CD4-positive, alpha-beta T cell treated with Interleukin-21 for 1 hour (primary cell): ENCODE data around the gene PTGR2.
"Not testable (repeated sequence)": the region's sequence is repeated elsewhere in the genome, so short reads cannot be mapped to it uniquely, and the experiment has no call there.

ENCODE experiments used
- DNase-seq: peaks from one replicate; pipeline ENCODE4 v3.0.0-alpha.2; 2020

The PTGR2 gene

DNA sequence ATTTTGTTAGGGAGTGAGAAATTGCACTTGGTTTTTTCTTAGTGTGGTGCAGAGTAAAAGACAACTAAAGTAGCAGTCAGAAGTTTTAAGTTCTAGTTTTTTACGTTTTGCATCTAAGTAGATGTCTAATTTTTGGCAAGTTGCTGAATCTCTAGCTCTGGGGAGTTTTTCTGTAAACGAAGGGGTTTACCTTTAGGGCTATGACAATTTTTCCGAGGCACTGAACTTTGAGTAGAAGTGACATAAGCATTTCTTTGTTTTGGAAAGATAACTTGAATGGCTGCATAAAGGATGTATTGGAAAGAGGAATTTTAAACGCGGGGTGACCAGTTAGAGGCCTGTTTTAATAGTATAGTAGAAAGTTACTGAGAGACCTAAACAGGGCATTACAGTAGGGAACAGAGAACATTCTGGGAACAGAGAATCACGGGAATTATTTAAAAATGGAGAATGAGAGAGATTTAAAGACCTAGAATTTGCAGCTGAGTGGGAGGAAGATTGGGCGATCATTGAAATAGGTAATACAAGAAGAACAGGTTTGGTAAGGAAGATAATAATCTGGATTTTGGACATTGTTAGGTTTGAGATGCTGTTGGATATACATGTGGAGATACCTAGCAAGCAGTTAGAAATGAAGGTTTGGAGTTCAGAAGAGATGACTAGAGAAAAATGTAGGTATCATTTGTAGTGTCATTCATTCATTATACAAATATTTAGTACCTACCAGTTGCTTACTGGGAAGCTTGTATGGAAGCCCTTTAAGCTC lies 36.2 kb downstream of the PTGR2 start:
- peak; percentile 18 for DNase-seq

DNA sequence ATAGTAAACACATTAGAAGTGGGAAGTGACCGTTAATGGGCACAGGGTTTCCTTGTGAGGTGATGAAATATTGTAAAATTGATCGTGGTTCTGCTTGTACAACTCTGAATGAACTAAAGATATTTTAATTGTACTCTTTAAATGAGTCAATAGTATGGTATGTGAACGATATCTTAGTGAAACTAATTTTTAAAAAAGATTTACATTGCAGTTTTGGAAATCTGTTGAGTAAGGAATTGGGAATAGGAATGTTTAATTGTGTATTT lies 36.8 kb downstream of the PTGR2 start:
- DNase-seq = no peak

DNA sequence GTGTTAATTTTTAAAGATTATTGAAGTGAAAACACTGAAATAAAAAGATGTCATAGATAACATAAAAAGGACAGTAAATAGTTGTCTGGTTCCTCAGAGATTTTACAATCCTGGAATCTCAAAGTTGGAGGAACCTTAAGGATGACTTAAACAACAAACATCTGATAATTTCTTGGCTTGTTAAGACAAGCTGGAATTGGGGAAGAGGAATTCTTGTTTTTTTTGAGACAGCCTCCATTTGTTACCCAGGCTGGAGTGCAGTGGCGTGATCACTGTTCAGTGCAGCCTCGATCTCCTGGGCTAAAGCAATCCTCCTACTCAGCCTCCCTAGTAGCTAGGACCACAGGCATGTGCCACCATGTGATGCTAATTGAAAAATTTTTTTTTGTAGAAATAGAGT lies 37.3 kb downstream of the PTGR2 start:
- DNase-seq = no peak

DNA sequence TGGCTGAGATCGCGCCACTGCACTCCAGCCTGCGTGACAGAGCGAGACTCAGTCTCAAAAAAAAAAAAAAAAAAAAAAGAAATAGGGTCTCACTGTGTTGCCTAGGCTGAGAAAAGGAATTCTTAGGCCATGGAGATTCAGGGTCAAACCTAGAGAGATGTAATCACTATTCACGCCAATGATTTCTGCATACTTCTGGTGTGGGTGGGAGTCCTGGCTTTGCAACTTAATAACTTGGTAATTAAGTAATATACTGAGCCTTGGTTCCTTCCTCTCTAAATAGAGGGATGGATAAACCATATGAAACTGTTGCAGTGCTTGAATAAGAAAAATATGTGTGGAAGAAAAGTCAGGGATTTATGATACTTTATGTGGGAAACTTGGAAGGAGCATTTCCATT lies 37.7 kb downstream of the PTGR2 start:
- DNase-seq = no peak

DNA sequence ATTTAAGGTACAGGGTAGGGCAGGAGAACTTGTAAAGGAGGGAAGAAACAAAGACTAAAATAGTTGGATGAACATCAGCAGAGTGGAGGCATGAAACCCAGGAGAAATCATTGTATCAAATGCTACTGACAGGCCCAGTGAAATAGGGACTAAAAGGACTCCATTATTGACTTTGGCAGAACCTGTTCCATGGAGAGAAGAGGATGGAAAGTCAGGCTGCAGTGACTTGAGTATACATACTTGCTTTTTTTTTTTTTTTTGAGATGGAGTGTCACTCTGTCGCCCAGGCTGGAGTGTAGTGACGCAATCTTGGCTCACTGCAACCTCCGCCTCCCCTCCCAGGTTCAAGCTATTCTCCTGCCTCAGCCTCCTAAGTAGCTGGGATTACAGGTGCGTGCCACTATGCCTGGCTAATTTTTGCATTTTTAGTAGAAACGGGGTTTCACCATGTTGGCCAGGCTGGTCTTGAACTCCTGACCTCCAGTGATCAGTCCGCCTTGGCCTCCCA lies 42.6 kb downstream of the PTGR2 start:
- DNase-seq = not testable (repeated sequence)

DNA sequence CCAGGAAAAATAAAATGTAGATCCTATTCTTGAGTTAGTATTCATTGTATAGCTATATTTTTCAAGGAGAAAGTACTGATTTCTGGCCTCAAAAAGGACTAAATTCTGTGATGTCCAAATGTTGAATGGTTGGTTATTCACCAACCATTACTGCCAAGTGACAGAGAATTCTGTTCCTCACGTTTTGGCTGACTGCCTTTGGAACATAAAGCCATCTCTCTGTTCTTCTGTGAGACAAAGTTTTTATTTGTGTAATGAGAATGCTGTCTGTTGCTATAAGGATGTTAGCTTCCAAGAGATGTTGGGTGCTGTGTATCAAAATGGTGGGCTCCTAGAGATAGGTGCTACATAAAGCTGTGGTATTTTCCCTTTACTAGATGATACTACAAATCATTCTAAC lies 44.3 kb downstream of the PTGR2 start:
- no peak for DNase-seq

DNA sequence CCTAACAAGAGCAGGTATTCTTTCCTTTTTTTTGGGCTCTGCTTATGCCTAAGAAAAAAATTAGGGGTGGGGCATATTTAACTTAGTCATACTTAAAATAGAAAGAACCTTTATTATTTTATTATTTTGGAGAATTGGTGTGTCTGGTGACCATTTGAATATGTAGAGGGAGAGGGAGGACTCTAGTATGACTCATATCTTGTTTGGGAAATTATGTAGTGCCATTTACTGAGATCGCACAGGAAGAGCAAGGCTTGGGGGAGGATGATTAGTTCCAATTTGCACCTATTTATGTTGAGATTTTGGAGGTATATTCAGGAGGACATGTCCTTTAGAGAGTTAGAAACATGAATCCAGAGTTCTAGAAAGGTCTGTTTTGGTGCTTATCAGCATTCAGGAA lies 44.9 kb downstream of the PTGR2 start:
- no peak for DNase-seq

DNA sequence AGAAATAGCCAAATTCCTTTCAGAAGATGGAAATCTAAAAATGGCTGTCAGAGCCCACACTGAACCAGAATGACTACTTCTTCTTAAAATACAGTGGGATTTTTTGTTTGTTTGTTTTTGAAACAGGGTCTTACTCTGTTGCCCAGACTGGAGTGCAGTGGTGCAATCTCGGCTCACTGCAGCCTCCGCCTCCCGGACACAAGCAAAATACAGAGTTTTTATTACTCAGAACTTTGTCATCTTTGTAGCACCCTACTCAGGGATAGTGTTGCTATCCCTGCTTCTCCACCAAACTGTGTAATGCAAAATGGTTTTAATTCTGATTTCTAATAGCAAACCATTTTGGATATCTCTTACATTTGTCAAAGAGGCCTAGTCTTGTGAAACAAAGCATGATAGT lies 51.4 kb downstream of the PTGR2 start:
- DNase-seq = no peak

DNA sequence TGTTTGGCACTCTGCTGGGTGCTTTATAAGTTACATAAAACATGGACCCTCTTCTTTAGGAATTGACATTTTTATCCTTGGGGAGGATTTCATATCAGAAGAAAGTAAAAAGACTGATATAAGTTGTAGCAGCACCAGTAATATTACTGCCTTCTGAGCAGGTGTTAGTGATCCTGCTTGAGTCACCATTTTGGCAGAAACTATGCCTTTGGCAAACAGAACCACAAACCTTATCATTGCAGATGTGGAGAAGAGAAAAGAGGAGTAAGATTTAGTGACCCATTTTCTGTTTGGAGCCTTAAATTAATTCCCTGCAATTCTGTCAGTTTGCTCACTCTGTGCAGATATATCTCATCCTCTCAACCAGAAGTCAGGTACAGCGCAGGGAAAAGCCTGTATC lies 58.0 kb downstream of the PTGR2 start:
- no peak for DNase-seq

DNA sequence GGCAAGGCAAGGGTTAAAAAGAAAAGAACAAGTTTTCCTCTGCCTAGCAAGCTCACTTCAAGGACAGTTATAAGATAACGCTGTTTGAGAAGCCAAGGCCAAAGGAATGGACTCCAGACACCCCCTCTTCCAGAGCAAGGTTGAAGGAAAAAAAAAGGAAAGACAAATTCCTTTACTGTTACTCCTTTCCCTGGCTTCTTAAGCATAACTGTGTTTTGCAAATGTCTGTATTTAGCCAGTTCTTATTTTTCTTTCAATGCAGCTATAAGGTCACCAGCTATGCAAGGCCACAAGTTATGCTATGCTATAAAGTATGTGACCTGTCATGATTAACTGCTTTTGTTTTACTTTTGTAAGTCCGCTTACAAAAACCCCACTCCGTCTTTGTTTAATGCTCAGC lies 61.6 kb downstream of the PTGR2 start:
- DNase-seq = no peak

DNA sequence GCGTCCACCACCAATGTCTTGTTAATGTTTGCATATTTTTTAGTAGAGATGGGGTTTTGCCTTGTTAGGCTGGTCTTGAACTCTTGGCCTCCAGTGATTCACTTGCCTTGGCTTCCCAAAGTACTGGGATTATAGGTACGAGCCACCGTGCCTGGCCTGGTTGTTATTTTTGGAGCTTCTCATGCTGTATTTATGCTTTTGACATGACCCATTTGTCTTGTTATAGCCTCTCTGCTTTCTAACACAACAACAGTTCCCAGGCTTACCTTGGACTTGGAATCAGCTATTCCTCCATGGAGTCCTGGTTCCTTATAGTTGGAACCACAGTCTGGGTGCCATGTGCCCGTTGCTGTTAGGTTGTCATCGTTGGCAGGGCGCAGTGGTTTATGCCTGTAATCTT lies 64.7 kb downstream of the PTGR2 start:
- no peak for DNase-seq

DNA sequence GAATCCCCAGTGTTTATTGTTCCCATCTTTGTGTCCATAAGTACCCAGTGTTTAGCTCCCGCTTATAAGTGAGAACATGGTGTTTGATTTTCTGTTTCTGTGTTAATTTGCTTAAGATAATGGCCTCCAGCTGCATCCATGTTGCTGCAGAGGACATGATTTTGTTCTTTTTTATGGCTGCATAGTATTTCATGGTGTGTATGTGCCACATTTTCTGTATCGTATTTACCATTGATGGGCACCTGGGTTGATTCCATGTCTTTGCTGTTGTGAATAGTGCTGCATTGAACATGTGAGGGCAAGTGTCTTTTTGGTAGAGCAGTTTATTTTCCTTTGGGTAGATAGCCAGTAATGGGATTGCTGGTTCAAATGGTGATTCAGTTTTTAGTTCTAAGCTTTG lies 67.8 kb downstream of the PTGR2 start:
- not testable (repeated sequence) for DNase-seq

DNA sequence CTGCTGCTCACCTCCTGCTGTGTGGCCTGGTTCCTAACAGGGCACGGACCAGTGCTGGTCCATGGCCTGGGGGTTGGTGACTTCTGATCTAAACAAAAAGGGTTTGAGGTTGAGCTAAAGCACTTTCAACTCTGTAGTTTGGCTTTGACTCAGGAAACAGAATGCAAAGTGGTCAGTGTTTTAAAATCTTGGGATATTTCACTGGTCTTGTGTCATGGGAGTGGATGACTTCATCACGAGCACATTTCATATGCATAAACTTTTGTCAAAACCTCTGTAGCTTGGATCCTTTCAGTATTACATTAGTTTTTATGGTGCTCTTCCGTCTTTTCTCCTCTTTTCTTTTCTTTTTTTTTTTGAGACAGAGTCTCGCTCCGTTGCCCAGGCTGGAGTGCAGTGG lies 72.7 kb downstream of the PTGR2 start:
- no peak for DNase-seq
